Astrocyte of the spinal cord (primary cell): ENCODE data around the gene TNS1.

ENCODE experiments used
- DNase-seq: peaks from one replicate; pipeline ENCODE4 v3.0.0; 2011; ENCODE audit warnings: low read depth, low spot score
- H3K4me3 ChIP-seq: 2 replicates; pipeline ENCODE4 v1.5.1; 2011; ENCODE audit warnings: low read depth, mild to moderate bottlenecking, low read length, moderate library complexity
- in situ Hi-C: cut with HindIII; loops from 2 replicates; pipeline ENCODE4 v1.10.0; 2017; ENCODE audit warnings: low sequenced_read_pairs
- TF ChIP-seq, protein P1 (sequence below): IDR thresholded peaks from 2 replicates; pipeline ENCODE4 v1.5.1; 2012; ENCODE audit warnings: low read depth, mild to moderate bottlenecking, low read length, inconsistent platforms

TNS1 gene

DNA sequence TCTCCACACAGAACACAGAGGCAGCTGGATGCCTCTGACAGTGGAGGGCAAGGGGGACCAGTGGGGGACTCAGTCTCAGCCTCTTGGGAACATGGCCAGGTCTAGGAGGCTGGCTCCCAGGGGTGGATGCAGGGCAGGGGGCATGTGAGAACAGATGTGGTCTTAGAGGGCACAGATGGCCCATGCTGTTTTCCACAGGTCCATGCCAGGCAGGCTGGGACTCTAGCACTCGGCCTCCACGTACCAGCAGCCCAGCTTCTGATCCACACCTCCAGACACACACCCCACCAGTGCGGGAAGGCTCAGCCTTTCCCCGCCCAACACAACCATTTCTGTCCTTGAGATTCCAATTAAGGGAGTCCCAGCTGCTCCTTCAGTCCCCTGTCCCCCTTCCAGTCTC lies 42.4 kb downstream of the TNS1 start:
- DNase-seq: no peak
- H3K4me3 ChIP-seq: no peak overlapping the region
- in situ Hi-C loops: no loop called here
- TF ChIP-seq, protein P1, sequence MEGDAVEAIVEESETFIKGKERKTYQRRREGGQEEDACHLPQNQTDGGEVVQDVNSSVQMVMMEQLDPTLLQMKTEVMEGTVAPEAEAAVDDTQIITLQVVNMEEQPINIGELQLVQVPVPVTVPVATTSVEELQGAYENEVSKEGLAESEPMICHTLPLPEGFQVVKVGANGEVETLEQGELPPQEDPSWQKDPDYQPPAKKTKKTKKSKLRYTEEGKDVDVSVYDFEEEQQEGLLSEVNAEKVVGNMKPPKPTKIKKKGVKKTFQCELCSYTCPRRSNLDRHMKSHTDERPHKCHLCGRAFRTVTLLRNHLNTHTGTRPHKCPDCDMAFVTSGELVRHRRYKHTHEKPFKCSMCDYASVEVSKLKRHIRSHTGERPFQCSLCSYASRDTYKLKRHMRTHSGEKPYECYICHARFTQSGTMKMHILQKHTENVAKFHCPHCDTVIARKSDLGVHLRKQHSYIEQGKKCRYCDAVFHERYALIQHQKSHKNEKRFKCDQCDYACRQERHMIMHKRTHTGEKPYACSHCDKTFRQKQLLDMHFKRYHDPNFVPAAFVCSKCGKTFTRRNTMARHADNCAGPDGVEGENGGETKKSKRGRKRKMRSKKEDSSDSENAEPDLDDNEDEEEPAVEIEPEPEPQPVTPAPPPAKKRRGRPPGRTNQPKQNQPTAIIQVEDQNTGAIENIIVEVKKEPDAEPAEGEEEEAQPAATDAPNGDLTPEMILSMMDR: no peak

DNA sequence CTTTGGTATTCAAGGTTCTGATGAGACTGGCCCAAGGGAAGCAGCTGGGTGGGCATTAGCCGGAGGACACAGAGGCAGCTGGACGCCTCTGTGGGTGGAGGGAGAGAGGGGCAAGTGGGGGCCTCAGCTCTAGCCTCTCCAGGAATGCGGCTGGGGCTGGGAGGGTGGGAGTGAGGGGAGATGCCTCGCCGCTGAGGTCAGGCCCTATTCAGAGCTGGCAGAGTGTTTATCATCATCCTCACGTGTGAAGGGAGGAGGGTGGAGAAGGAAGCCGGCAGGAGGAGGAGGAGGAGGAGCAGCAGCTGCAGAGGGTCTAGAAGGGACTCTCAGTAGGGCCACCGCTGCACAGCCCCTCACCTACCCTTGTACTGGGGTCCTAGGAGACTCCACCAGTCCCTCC lies 43.1 kb downstream of the TNS1 start:
- in situ Hi-C loops: no loop called here
- H3K4me3 ChIP-seq: no peak overlapping the region
- DNase-seq: no peak
- TF ChIP-seq, protein P1: no peak

DNA sequence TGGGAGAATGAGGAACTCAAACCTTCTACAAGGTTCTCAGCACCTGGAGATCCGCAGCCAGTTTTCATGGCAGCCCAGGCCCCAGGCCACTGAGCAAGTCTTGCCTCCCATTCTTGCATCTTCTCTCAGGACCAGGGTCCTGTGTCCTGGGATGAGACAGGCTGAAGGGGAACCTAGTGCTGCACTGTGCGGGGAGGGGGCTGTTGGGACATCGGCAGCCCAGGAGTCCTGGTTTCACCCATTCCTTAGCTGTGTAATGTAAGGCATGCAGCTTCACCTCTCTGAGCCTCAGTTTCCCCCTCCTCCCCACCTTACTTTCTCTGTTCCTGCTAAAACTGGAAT lies 43.9 kb downstream of the TNS1 start:
- TF ChIP-seq, protein P1: no peak
- no peak for DNase-seq
- H3K4me3 ChIP-seq: no peak overlapping the region
- in situ Hi-C loops: no loop called here

DNA sequence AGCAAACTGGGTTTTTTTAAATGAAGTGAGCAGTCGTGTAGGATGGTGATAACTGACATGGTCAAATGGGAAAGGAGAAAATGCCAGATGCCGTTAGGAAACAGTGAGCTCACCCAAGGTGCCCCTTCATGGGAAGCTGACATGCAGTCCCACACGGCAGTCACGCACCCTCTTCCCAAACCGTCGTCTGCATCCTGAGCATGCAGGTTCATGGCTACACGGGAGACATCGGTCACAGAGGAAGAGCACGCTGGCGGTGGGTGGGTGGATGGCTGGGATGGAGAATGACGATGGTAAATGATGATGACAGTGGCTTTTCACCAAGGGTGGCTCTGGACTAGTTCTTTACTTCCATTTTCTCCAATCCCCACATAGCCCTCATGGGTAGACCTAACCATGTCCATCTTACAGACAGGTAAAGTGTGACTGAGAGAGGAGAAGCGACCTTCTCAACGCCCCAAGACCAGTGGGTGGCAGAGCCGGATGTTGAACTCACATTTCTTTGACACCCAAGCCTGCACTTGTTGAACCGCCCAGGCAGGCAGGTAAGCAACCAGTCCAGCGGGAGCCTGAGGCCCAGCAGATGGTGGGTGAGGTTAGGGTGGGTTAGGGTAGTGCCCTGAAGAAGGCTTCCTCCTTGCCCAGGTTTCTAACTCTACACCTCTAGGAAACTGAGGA lies 44.5 kb downstream of the TNS1 start:
- in situ Hi-C loops: no loop called here
- H3K4me3 ChIP-seq: no peak overlapping the region
- no peak for DNase-seq
- TF ChIP-seq, protein P1: no peak

DNA sequence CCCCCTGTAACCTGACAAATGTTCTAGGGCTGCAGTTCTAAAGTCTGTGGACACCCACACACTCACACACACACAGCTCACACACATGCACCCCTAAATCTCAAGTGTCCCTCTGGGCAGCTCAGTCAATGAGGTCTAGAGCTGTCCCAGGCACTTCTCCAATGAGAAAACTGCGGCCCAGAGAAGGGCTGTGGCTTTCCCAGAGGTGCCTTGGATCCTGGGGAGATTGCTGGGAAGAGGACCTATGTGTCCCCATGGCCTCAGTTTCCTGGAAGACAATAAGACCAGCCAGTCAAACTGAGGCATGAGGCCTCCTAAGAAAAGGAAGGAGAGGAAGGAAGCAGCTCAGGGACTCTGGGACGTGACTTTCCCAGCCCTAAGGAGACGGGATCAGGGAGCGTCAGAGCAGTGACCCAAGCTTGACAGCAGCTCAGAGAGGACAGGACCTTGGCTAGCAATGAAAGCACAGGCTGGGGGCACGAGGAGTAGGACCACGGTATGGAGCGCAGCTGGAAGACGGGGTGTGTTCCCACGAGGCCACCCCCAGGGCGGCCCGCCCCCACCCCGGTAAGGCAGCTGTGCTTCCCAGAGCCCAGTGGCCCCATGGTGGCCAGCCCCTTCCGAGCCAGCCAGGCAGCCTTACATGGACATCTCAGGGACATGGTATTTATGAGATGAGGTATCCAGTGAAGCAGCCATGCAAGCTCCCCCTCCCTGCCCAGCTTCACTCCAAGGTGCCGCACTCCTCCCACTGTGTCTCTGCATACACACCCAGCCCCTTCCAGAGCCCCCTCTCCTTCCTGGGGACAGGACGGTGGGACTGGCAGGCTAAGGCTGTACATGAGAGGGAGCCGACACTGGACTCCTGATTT lies 46.0 kb downstream of the TNS1 start:
- TF ChIP-seq, protein P1: no peak
- no peak overlapping the region for H3K4me3 ChIP-seq
- in situ Hi-C loops: no loop called here
- DNase-seq: no peak

DNA sequence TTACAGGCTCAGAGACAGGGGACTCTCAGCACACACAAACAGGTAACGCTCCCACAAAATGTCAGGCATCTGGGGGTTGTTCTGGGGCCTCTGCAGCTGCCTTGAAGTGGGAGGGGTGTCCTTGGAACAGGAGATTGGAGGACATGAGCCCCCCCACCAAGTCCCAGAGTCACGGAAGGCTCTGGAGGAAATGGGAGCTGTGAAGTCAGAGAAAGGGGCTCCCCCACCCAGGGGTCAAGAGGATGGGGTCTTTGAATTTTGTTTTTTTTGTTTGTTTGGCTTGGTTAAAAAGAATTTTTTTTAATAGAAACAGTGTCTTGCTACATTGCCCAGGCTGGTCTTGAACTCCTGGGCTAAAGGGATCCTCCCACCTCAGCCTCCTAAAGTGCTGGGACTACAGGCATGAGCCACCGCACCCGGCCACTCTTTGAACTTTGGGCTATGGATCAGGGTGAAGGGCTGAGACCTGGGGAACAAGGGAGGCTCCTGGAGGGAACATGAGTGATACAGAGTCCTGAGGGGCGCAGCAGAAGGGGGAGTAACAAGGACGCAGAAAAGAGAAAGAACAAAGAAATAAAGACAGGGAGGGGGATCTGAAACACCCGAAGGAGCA lies 46.8 kb downstream of the TNS1 start:
- DNase-seq: no peak
- in situ Hi-C loops: no loop called here
- TF ChIP-seq, protein P1: no peak
- H3K4me3 ChIP-seq: no peak overlapping the region
